Measurements from ENCODE around the gene WNT1. TPM values are rescaled to one million over a fixed set of nuclear protein-coding genes. Genes with fewer than 3 reads are reported as not detected.

The WNT1 gene
- total RNA-seq, 1 experiment from 2014 or later, result not detected

GRCh38 chr12:48936379-48936979, 41.6 kb upstream of the WNT1 start:
- H3K9me3 ChIP-seq (ENCODE audit: low read depth, low read length, poor library complexity, severe bottlenecking), result no peaks in the 10 kb centered on the region
- H3K36me3 ChIP-seq (ENCODE audit: insufficient read depth, low read length, poor library complexity, severe bottlenecking), result peaks cover 59% of the 10 kb centered on the region
- no peak overlapping the region for H3K4me3 ChIP-seq (ENCODE audit: low read depth, low read length, poor library complexity, severe bottlenecking)
- H3K27ac ChIP-seq (ENCODE audit: low read depth, low read length, poor library complexity, severe bottlenecking), result no peak overlapping the region
- BruUV-seq (replicated peaks), result TSS peak; percentile 43
- H3K4me1 ChIP-seq (ENCODE audit: insufficient read depth, low read length, poor library complexity, severe bottlenecking), result no peaks in the 10 kb centered on the region
- no peaks in the 10 kb centered on the region for H3K27me3 ChIP-seq (replicated peaks; ENCODE audit: insufficient read depth, low read depth, low read length, poor library complexity)
- POLR2A ChIA-PET (ENCODE audit: low non-redundant PET), result no interaction called here
- peak; percentile 78 for DNase-seq (ENCODE audit: low spot score)
- CTCF ChIA-PET, result interaction anchor here (0.6 to 1.0 kb wide), 7 partner anchors 8 to 83 kb away, joined by 3 to 9 read pairs (median 3); partner anchors contain the start of genes FKBP11 and RND1
- intact Hi-C loops (cut with micrococcal nuclease; ENCODE audit: unreplicated experiment), result loop anchor here (2.0 to 10.0 kb wide), 2 partner anchors 84 to 182 kb away; partner anchors contain the start of gene DDX23
- TF ChIP-seq CTCF (conservative IDR thresholded peaks at IDR 0.05; ENCODE audit: low read depth, low read length), result peak; percentile 96
- no peak for TF ChIP-seq EZH2 (IDR thresholded peaks at IDR 0.05; ENCODE audit: borderline replicate concordance, low read depth, low read length, poor library complexity, severe bottlenecking)

- intact Hi-C loops (cut with micrococcal nuclease; ENCODE audit: unreplicated experiment), result loop anchor here (2.0 to 10.0 kb wide), 2 partner anchors 84 to 182 kb away; partner anchors contain the start of gene DDX23
- H3K36me3 ChIP-seq (ENCODE audit: insufficient read depth, low read length, poor library complexity, severe bottlenecking), result peaks cover 58% of the 10 kb centered on the region
- no peaks in the 10 kb centered on the region for H3K27me3 ChIP-seq (replicated peaks; ENCODE audit: insufficient read depth, low read depth, low read length, poor library complexity)
- TF ChIP-seq CTCF (conservative IDR thresholded peaks at IDR 0.05; ENCODE audit: low read depth, low read length), result peak; percentile 31; the same call in 1 of the 2 replicates
- TF ChIP-seq EZH2 (IDR thresholded peaks at IDR 0.05; ENCODE audit: borderline replicate concordance, low read depth, low read length, poor library complexity, severe bottlenecking), result no peak
- no peaks in the 10 kb centered on the region for H3K9me3 ChIP-seq (ENCODE audit: low read depth, low read length, poor library complexity, severe bottlenecking)
- no peaks in the 10 kb centered on the region for H3K4me1 ChIP-seq (ENCODE audit: insufficient read depth, low read length, poor library complexity, severe bottlenecking)
- ChIA-PET CTCF (no interaction called here), POLR2A (ENCODE audit: low non-redundant PET) (no interaction called here)
- no peak overlapping the region for H3K4me3 ChIP-seq (ENCODE audit: low read depth, low read length, poor library complexity, severe bottlenecking)
- H3K27ac ChIP-seq (ENCODE audit: low read depth, low read length, poor library complexity, severe bottlenecking), result no peak overlapping the region
- no TSS peak for BruUV-seq (replicated peaks)
- peak; percentile 29 for DNase-seq (ENCODE audit: low spot score)
Observed at GRCh38 chr12:48937170-48937569, 41.0 kb upstream of the WNT1 start.

GRCh38 chr12:48938805-48939204, 39.3 kb upstream of the WNT1 start:
- no peaks in the 10 kb centered on the region for H3K4me1 ChIP-seq (ENCODE audit: insufficient read depth, low read length, poor library complexity, severe bottlenecking)
- ChIA-PET POLR2A (ENCODE audit: low non-redundant PET) (no interaction called here), CTCF (no interaction called here)
- no TSS peak for BruUV-seq (replicated peaks)
- no peak for TF ChIP-seq EZH2 (IDR thresholded peaks at IDR 0.05; ENCODE audit: borderline replicate concordance, low read depth, low read length, poor library complexity, severe bottlenecking)
- TF ChIP-seq CTCF (conservative IDR thresholded peaks at IDR 0.05; ENCODE audit: low read depth, low read length), result no peak
- intact Hi-C loops (cut with micrococcal nuclease; ENCODE audit: unreplicated experiment), result loop anchor here (10.0 kb wide), 1 partner anchor 184 kb away; no protein-coding TSS in a partner anchor
- H3K27ac ChIP-seq (ENCODE audit: low read depth, low read length, poor library complexity, severe bottlenecking), result no peak overlapping the region
- H3K27me3 ChIP-seq (replicated peaks; ENCODE audit: insufficient read depth, low read depth, low read length, poor library complexity), result no peaks in the 10 kb centered on the region
- H3K36me3 ChIP-seq (ENCODE audit: insufficient read depth, low read length, poor library complexity, severe bottlenecking), result peaks cover 46% of the 10 kb centered on the region
- H3K4me3 ChIP-seq (ENCODE audit: low read depth, low read length, poor library complexity, severe bottlenecking), result no peak overlapping the region
- DNase-seq (ENCODE audit: low spot score), result no peak
- H3K9me3 ChIP-seq (ENCODE audit: low read depth, low read length, poor library complexity, severe bottlenecking), result no peaks in the 10 kb centered on the region

Data from A673 (cell line).